Central memory CD4-positive, alpha-beta T cell (primary cell): Measurements from ENCODE around the gene RETN.

Source experiments
- DNase-seq: peaks from one replicate; pipeline ENCODE4 v3.0.0; 2022

Gene RETN

GRCh38 chr19:7709932-7710460, 41.1 kb downstream of the RETN start:
- no peak for DNase-seq

GRCh38 chr19:7710616-7711015, 41.8 kb downstream of the RETN start:
- no peak for DNase-seq

DNA sequence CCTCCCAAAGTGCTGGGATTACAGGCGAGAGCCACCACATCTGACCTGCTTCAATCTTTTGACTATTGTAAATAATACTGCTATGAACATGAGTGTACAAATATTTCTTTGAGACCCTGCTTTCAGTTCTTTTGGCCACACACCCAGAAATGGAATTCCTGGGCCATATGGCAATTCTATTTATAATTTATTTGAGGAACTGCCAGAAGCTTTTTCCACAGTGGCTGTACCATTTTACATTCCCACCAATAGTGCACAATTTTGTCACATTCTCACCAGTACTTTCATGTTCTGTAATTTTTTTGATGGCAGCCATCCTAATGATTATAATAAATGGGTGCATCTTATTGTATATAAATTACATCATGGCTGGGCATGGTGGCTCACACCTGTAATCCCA, 46.8 kb downstream of the RETN start:
- DNase-seq: no peak

GRCh38 chr19:7716762-7717161, 47.9 kb downstream of the RETN start:
- DNase-seq: no peak

DNA sequence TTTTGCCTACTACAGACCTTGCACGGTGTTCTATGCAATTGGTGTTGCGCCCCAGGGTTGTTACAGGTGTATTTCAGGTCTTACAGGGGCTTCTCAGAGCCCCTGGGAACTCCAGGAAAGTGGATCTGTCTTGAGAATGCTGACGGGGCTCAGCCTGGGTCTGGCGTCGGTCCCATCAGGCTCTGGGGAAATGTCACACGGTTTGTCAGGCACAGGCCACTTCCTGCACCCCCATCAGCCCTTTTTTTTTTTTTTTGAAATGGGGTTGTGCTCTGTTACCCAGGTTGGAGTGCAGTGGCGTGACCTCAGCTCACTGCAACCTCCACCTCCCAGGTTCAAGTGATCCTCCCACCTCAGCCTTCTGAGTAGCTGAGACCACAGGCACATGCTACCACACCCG, 49.8 kb downstream of the RETN start:
- DNase-seq: no peak
